ENCODE data around the gene ZFP82.

The ZFP82 gene

GRCh38 chr19:36409841-36410240, 8.6 kb downstream of the ZFP82 start:
- Mint-ChIP-seq H3K4me1 (no peaks in the 10 kb centered on the region), H3K4me3 (no peak overlapping the region)

GRCh38 chr19:36408101-36408500, 10.3 kb downstream of the ZFP82 start:
- H3K4me3 Mint-ChIP-seq = no peak overlapping the region
- H3K27me3 Mint-ChIP-seq (ENCODE audit: low read depth) = no peaks in the 10 kb centered on the region
- H3K27ac Mint-ChIP-seq = no peak overlapping the region
- TF ChIP-seq CTCF (IDR thresholded peaks at IDR 0.05; ENCODE audit: unreplicated experiment in 3 of 3) = no peak
- peaks cover 74% of the 10 kb centered on the region for H3K9me3 Mint-ChIP-seq
- no peaks in the 10 kb centered on the region for H3K4me1 Mint-ChIP-seq
- H3K36me3 Mint-ChIP-seq (ENCODE audit: low read depth) = peaks cover 96% of the 10 kb centered on the region

More at GRCh38 chr19:36409841-36410240, 8.6 kb downstream of the ZFP82 start:
- Mint-ChIP-seq H3K27ac (no peak overlapping the region), H3K9me3 (peaks cover 73% of the 10 kb centered on the region), H3K27me3 (ENCODE audit: low read depth) (no peaks in the 10 kb centered on the region), H3K36me3 (ENCODE audit: low read depth) (peaks cover 94% of the 10 kb centered on the region)
- TF ChIP-seq CTCF (IDR thresholded peaks at IDR 0.05; ENCODE audit: unreplicated experiment in 3 of 3) = no peak

- H3K4me1 Mint-ChIP-seq = no peaks in the 10 kb centered on the region
- H3K9me3 Mint-ChIP-seq = peaks cover 70% of the 10 kb centered on the region
- H3K36me3 Mint-ChIP-seq (ENCODE audit: low read depth) = peaks cover 96% of the 10 kb centered on the region
- no peak overlapping the region for H3K4me3 Mint-ChIP-seq
- H3K27me3 Mint-ChIP-seq (ENCODE audit: low read depth) = no peaks in the 10 kb centered on the region
- no peak for TF ChIP-seq CTCF (IDR thresholded peaks at IDR 0.05; ENCODE audit: unreplicated experiment in 3 of 3)
- H3K27ac Mint-ChIP-seq = no peak overlapping the region
These were observed 13.9 kb downstream of the ZFP82 start for GRCh38 chr19:36404498-36404897.

GRCh38 chr19:36401475-36401874, 17.0 kb downstream of the ZFP82 start:
- H3K4me1 Mint-ChIP-seq = no peaks in the 10 kb centered on the region
- no peak for TF ChIP-seq CTCF (IDR thresholded peaks at IDR 0.05; ENCODE audit: unreplicated experiment in 3 of 3)
- H3K27me3 Mint-ChIP-seq (ENCODE audit: low read depth) = no peaks in the 10 kb centered on the region
- H3K36me3 Mint-ChIP-seq (ENCODE audit: low read depth) = peaks cover 98% of the 10 kb centered on the region
- H3K27ac Mint-ChIP-seq = no peak overlapping the region
- peaks cover 70% of the 10 kb centered on the region for H3K9me3 Mint-ChIP-seq
- no peak overlapping the region for H3K4me3 Mint-ChIP-seq

- Mint-ChIP-seq H3K27me3 (ENCODE audit: low read depth) (no peaks in the 10 kb centered on the region), H3K36me3 (ENCODE audit: low read depth) (peaks cover 96% of the 10 kb centered on the region), H3K27ac (no peak overlapping the region), H3K4me1 (no peaks in the 10 kb centered on the region), H3K4me3 (no peak overlapping the region), H3K9me3 (peaks cover 70% of the 10 kb centered on the region)
- no peak for TF ChIP-seq CTCF (IDR thresholded peaks at IDR 0.05; ENCODE audit: unreplicated experiment in 3 of 3)
These were observed 19.9 kb downstream of the ZFP82 start for GRCh38 chr19:36398571-36398970.

- H3K36me3 Mint-ChIP-seq (ENCODE audit: low read depth) = peaks cover 90% of the 10 kb centered on the region
- no peak overlapping the region for H3K4me3 Mint-ChIP-seq
- no peak overlapping the region for H3K27ac Mint-ChIP-seq
- no peaks in the 10 kb centered on the region for H3K27me3 Mint-ChIP-seq (ENCODE audit: low read depth)
- TF ChIP-seq CTCF (IDR thresholded peaks at IDR 0.05; ENCODE audit: unreplicated experiment in 3 of 3) = no peak
- peaks cover 68% of the 10 kb centered on the region for H3K9me3 Mint-ChIP-seq
- H3K4me1 Mint-ChIP-seq = no peaks in the 10 kb centered on the region
These were observed 25.3 kb downstream of the ZFP82 start for GRCh38 chr19:36392916-36393673.

Measured in nephron (organoid).